Neural cell (in vitro differentiated cells): ENCODE results near the gene LARP1.

Experiments used
- POLR2AphosphoS5 ChIP-seq: IDR thresholded peaks from 2 replicates; pipeline ENCODE4 v1.6.1; 2012
- TAF1 ChIP-seq: IDR thresholded peaks from 2 replicates; pipeline ENCODE4 v1.6.1; 2012; ENCODE audit warnings: low read depth
- TF ChIP-seq, protein P1 (sequence below): fragments of 450-650 bp; IDR thresholded peaks from 2 replicates; pipeline ENCODE4 v1.5.1; 2014; ENCODE audit warnings: antibody characterized with exemption, mild to moderate bottlenecking, moderate library complexity; ENCODE audit not compliant: poor library complexity, severe bottlenecking

DNA sequence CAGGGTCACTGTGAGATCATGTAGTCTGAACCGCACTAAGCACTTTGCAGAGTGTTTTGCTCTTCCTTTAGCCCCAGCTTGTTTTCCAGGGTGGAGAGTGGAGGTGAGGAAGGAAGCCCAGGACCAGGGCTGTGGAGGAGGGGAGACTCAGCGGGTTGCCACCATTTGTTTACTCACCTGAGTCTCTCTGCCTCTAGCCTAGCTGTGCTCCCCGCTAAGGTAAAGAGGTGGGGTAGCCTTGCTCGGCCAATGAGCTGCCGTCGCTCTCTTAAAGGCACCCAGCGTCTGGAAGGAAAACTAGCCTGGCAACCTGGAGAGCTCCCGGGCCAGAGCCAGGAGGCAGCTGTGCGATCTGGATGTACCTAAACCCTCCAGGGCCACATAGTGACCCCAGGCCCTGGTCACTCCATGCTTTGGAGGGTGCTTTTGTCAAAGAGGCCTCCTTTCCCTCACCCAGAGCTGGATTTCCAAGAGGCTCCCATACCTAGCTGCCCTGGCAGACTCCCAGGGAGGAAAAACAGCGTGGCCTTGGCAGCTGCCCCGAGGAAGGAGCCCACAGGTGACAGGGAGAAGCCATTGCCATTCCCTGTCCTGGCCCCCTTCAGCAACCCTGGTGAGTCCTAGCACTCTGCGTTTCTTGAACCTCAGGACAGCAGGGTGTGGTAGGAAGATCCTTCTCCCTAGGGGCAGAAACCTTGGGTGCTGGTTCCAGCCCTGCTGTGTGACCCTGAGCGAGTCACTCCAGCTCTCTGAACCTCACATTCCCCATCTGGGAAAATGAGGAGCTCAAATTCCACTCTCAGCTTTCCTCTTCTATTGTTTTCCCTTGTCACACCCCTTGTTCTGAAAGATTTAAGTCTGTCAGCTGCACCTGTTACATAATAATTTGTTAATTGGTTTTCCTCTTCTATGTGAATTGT, 42.4 kb upstream of the LARP1 start:
- TF ChIP-seq, protein P1, sequence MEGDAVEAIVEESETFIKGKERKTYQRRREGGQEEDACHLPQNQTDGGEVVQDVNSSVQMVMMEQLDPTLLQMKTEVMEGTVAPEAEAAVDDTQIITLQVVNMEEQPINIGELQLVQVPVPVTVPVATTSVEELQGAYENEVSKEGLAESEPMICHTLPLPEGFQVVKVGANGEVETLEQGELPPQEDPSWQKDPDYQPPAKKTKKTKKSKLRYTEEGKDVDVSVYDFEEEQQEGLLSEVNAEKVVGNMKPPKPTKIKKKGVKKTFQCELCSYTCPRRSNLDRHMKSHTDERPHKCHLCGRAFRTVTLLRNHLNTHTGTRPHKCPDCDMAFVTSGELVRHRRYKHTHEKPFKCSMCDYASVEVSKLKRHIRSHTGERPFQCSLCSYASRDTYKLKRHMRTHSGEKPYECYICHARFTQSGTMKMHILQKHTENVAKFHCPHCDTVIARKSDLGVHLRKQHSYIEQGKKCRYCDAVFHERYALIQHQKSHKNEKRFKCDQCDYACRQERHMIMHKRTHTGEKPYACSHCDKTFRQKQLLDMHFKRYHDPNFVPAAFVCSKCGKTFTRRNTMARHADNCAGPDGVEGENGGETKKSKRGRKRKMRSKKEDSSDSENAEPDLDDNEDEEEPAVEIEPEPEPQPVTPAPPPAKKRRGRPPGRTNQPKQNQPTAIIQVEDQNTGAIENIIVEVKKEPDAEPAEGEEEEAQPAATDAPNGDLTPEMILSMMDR: no peak
- TF ChIP-seq TAF1 (no peak), POLR2AphosphoS5 (no peak)
